Stimulated activated CD8-positive, alpha-beta memory T cell treated with anti-CD3 and anti-CD28 coated beads, Interleukin-4, amount 100 ng/mL, for 4 hours (primary cell): ENCODE results near the gene CEACAM7.
"Not testable (repeated sequence)": the region's sequence is repeated elsewhere in the genome, so short reads cannot be mapped to it uniquely, and the experiment has no call there.

Experiments
- DNase-seq, 2 donors: peaks; one replicate each; pipeline ENCODE4 v3.0.0-alpha.2; 2020; ENCODE audit warnings: low read depth in 2 of 2, low spot score in 1 of 2

Gene CEACAM7

GRCh38 chr19:41688098-41688497 lies at the start of gene CEACAM7:
Gene CEACAM7, minus strand, starts transcription at chr19:41688270. Its CDS starts 105 bp downstream, at chr19:41688165.
- DNase-seq: no peak

DNA sequence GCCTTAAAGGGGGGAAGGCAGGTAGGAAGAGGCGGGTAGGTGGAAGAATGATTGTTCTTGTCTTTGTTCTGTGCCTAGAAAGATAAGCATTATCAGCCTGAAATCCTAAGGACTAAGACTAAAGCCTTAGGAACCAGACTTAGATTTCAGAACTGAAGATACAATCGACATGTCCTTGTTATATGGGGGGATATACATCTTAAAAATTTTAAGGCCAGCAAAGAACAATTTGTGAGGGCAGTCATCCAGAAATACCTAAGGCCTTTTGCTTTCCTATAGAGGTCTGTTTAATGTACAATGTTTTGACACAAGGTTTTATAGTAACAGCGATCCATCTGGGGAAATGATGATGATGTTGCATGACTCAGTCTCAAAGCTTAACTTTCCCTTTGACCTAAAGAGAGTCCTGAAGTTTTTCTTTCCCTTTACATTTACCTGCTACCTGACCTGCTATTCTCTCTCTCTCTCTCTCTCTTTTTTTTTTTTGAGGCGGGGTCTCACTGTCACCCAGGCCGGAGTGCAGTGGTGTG lies 47.1 kb upstream of the CEACAM7 start:
- no peak for DNase-seq

DNA sequence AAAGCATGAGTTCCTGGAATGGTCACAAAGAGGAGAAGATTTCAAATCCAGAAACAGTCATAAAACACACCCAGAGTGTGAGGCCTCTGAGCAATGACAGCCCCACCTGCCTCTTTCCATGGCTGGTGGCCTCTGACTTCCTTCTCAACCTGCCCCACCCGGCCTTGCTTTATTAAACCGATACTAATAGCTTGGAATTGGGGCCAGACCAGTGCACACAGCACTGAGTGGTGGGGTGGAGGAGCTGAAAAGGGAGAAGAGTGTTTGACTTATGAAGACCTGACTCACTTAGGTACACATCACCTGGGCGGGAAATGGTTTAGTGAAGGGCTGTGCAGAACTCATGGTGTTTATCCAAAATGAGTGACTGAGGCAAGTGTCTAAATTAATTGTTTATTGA lies 46.5 kb upstream of the CEACAM7 start:
- no peak for DNase-seq

DNA sequence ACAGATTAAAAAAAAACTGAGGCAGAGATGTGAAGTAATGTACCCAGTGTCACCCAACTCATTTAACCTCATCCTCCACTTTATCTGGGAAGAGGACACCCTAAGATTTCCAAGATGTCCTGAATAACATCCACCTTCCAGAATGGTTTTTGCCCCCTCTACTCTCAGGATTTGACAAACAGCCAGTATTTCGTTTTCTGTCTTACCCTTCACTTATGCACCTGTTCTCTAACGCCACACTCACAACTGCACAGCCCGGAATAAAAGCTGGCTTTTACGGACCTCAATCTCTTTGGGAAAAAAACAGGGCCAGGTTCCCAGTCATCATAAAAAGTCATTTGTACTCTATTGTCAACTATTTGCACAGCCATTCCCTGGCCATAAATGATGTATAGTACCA lies 46.1 kb upstream of the CEACAM7 start:
- DNase-seq: no peak

DNA sequence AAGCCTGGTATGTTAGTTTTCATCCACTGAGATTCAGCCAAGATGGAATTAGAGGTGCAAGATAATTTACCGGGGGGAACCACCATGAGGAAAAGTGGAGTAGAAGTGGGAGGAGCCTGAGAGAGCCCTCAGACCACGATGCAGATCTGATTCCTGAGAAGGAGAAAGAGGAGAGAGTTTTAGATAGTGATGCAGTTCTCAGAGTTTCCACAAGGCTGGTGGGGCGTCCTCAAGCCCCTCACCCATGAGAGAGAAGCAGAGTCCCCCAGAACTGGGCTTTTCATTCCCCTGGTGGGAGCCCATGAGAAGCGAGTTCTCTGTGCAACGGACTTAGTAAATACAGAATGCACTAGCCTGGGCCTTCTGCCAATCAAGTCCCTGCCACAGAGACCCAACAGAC lies 38.4 kb upstream of the CEACAM7 start:
- no peak for DNase-seq

GRCh38 chr19:41720103-41720502 lies 32.0 kb upstream of the CEACAM7 start:
- DNase-seq: no peak

DNA sequence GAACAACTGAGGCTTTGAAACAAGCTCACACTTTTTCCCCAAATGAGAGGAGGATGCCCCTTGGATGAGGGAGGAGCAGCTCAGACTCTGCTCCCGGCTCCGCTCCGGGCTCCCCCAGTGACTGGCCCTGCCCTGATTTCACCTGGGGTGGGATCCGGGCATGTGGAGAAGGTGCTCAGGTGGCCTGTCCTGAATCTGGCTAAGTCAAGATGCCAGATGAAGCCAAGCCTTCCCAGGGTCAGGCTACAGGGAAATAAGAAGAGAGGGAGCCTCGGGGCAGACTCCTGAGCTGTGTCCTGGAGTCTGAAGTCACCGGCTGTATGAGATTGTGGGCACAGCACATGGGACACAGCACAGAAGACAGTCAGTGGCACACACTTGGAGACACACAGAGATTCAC lies 30.7 kb upstream of the CEACAM7 start:
- no peak for DNase-seq

DNA sequence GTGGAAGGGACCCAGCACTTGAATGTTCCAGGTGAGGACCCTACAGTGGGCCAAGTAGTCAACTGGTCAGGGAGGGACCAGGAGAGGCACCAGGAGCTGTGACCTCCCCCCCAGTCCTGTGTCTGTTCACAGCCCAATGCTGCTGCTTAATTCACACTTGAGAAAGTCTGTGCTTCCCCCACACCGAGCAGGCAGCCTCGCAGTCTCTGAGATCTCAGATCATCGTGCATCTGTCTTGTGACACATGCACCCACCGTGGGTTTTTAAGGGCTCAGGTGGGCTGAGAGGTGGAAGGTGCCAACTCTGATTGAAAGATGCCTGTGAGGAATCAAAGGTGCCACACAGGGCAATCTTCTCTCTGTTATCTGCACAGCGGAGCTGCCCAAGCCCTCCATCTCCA lies 26.5 kb upstream of the CEACAM7 start:
- DNase-seq: no peak

DNA sequence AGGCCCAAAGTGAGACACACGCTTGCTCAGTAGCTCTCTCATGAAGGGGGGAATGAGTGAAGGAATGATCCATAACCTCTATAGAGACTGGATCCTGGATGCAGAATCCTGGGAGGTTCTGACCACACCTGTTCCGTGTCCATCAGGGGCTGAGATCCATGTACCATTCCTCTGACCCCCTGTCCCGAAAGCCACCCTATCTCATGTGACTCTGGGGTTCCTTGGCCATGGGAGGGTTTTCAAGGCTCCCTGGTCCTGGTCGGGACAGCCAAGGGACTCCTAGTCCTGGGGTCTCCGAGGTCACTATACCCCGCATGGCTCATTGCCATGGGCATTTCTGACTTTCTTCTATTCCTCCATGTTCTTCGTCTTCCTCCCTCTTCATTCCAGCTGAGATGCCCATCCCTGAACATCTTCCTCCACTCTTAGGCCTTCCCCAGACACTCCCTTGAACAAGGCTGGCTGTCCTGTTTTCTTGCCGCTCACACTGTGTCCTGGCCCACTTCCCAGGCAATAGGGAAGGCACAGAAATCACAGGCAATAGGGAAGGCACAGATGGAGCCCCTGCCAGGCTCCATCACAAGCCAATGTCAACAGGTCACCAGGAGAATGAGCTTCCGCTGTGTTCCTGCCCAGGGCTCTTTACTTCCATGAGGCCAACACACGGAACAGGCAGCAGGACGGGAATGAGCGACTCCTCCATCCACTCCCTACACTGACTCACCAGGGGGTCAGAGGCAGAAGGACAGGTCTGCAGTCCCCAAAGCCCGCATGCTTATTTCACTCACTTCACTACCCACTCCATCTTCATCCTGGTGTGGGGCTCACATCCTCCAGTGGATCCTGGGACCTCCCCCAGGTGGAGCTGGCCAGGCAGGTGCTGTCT lies 23.5 kb upstream of the CEACAM7 start:
- no peak for DNase-seq

DNA sequence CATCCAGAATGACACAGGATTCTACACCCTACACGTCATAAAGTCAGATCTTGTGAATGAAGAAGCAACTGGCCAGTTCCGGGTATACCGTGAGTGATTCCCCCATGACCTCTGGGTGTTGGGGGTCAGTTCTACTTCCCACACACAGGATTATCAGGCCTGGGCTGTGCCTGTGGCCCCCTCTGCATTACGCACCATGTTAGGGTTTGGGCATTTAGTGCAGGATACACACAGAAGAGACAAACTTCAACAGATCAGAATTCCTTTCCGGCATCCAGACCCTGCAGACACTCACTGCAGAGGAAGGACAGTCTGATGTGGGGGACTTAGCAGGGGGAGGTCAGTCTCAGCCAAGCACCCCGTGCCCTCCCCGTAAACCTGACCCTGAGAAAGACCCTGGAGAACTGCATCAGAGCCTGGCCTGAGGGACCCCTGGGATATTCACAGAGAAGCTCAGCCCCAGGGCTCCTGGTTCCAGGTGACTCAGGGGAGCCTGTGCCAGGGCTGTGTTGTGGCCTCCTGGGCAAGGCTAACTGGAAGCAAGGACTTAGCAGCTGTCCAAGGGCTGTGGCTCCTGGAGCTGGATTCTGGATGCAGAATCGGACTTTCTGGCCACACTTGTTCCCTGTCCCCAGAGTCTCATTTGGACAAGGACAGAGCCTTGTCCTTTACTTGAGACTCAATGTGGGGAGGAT lies 22.0 kb upstream of the CEACAM7 start:
- DNase-seq: no peak

GRCh38 chr19:41709516-41709915 lies 21.4 kb upstream of the CEACAM7 start:
- DNase-seq: not testable (repeated sequence)

- DNase-seq: no peak
Measured at GRCh38 chr19:41708481-41708880, 20.4 kb upstream of the CEACAM7 start, which contains the start of gene CEACAM5. Gene CEACAM5, plus strand, starts transcription at chr19:41708626. Its CDS starts 106 bp downstream, at chr19:41708732.

- no peak for DNase-seq
Measured at GRCh38 chr19:41707871-41708371, 19.9 kb upstream of the CEACAM7 start.

- no peak for DNase-seq
Measured at GRCh38 chr19:41707502-41707812, 19.4 kb upstream of the CEACAM7 start.

DNA sequence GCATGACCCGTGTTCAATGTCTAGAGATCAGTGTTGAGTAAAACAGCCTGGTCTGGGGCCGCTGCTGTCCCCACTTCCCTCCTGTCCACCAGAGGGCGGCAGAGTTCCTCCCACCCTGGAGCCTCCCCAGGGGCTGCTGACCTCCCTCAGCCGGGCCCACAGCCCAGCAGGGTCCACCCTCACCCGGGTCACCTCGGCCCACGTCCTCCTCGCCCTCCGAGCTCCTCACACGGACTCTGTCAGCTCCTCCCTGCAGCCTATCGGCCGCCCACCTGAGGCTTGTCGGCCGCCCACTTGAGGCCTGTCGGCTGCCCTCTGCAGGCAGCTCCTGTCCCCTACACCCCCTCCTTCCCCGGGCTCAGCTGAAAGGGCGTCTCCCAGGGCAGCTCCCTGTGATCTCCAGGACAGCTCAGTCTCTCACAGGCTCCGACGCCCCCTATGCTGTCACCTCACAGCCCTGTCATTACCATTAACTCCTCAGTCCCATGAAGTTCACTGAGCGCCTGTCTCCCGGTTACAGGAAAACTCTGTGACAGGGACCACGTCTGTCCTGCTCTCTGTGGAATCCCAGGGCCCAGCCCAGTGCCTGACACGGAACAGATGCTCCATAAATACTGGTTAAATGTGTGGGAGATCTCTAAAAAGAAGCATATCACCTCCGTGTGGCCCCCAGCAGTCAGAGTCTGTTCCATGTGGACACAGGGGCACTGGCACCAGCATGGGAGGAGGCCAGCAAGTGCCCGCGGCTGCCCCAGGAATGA lies 18.9 kb upstream of the CEACAM7 start:
- peak; percentile 21 to 24 for DNase-seq

DNA sequence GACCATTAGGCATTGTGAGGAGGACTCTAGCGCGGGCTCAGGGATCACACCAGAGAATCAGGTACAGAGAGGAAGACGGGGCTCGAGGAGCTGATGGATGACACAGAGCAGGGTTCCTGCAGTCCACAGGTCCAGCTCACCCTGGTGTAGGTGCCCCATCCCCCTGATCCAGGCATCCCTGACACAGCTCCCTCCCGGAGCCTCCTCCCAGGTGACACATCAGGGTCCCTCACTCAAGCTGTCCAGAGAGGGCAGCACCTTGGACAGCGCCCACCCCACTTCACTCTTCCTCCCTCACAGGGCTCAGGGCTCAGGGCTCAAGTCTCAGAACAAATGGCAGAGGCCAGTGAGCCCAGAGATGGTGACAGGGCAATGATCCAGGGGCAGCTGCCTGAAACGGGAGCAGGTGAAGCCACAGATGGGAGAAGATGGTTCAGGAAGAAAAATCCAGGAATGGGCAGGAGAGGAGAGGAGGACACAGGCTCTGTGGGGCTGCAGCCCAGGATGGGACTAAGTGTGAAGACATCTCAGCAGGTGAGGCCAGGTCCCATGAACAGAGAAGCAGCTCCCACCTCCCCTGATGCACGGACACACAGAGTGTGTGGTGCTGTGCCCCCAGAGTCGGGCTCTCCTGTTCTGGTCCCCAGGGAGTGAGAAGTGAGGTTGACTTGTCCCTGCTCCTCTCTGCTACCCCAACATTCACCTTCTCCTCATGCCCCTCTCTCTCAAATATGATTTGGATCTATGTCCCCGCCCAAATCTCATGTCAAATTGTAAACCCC lies 17.5 kb upstream of the CEACAM7 start:
- DNase-seq: no peak

- DNase-seq: no peak
Measured at GRCh38 chr19:41703602-41704293, 15.7 kb upstream of the CEACAM7 start.

DNA sequence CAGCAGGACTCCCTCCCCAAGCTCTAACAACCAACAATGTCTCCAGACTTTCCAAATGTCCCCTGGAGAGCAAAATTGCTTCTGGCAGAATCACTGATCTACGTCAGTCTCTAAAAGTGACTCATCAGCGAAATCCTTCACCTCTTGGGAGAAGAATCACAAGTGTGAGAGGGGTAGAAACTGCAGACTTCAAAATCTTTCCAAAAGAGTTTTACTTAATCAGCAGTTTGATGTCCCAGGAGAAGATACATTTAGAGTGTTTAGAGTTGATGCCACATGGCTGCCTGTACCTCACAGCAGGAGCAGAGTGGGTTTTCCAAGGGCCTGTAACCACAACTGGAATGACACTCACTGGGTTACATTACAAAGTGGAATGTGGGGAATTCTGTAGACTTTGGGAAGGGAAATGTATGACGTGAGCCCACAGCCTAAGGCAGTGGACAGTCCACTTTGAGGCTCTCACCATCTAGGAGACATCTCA lies 14.1 kb upstream of the CEACAM7 start:
- DNase-seq: no peak

DNA sequence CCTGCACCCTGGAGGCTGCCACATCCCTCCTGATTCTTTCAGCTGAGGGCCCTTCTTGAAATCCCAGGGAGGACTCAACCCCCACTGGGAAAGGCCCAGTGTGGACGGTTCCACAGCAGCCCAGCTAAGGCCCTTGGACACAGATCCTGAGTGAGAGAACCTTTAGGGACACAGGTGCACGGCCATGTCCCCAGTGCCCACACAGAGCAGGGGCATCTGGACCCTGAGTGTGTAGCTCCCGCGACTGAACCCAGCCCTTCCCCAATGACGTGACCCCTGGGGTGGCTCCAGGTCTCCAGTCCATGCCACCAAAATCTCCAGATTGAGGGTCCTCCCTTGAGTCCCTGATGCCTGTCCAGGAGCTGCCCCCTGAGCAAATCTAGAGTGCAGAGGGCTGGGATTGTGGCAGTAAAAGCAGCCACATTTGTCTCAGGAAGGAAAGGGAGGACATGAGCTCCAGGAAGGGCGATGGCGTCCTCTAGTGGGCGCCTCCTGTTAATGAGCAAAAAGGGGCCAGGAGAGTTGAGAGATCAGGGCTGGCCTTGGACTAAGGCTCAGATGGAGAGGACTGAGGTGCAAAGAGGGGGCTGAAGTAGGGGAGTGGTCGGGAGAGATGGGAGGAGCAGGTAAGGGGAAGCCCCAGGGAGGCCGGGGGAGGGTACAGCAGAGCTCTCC lies 13.5 kb upstream of the CEACAM7 start:
- no peak for DNase-seq
